Ovary (tissue), 3 donors: ENCODE measurements around the gene NSL1.

Experiments
- CTCF ChIP-seq, 3 donors: fragments of 450-650 bp in 2 of 3; fragments of 200-600 bp in 1 of 3; IDR thresholded peaks; one replicate each; pipeline versions ENCODE4 v1.5.1 to v1.8.0; 2016 to 2022; ENCODE audit warnings: antibody characterized with exemption in 3 of 3, mild to moderate bottlenecking in 1 of 3
- POLR2A ChIP-seq: fragments of 450-650 bp; IDR thresholded peaks from one replicate; pipeline ENCODE4 v1.6.1; 2017; ENCODE audit warnings: antibody characterized with exemption, mild to moderate bottlenecking, moderate library complexity
- donor health status: DM: no; HTN: no; CAD: no.

GRCh38 chr1:212773011-212773410 is 18.6 kb downstream of the NSL1 start:
- TF ChIP-seq CTCF (IDR thresholded peaks at IDR 0.05) (no peak), POLR2A (no peak)
